Fibroblast of pulmonary artery (primary cell): ENCODE results near the gene CUBN.

Source experiments
- DNase-seq: peaks from one replicate; pipeline ENCODE4 v3.0.0-alpha.2; 2010; ENCODE audit warnings: low read depth
- H3K4me3 ChIP-seq: replicated peaks from 2 replicates; pipeline ENCODE4 v1.5.1; 2011; ENCODE audit warnings: low read depth, mild to moderate bottlenecking, control low read depth, low read length, moderate library complexity
- CTCF ChIP-seq: IDR thresholded peaks from 2 replicates; pipeline ENCODE4 v1.5.1; 2011; ENCODE audit warnings: mild to moderate bottlenecking, control low read depth, low read length, inconsistent platforms; ENCODE audit errors: missing control alignments

CUBN gene

GRCh38 chr10:16816171-16816570 lies 313.4 kb downstream of the CUBN start:
- no peak for DNase-seq

DNA sequence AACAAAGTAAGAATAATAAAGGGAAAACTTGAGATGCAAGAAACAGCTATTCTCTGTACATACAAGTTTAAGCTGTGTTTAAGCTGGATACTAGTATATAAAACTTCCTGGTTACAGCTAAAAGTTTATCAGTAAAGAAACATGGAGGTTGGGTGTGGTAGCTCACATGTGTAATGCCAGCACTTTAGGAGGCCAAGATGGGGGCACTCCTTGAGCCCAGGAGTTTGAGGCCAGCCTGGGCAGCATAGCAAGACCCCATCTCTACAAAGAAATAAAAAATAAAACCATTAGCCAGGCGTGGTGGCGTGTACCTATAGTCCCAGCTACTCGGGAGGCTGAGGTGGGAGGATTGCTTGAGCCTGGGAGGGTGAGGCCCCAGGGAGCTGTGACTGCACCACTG lies 315.6 kb downstream of the CUBN start:
- H3K4me3 ChIP-seq: no peak overlapping the region
- no peak for TF ChIP-seq CTCF
- no peak for DNase-seq

More at GRCh38 chr10:16816171-16816570, 313.4 kb downstream of the CUBN start:
- no peak for TF ChIP-seq CTCF
- peak overlapping the region; percentile 87 for H3K4me3 ChIP-seq

DNA sequence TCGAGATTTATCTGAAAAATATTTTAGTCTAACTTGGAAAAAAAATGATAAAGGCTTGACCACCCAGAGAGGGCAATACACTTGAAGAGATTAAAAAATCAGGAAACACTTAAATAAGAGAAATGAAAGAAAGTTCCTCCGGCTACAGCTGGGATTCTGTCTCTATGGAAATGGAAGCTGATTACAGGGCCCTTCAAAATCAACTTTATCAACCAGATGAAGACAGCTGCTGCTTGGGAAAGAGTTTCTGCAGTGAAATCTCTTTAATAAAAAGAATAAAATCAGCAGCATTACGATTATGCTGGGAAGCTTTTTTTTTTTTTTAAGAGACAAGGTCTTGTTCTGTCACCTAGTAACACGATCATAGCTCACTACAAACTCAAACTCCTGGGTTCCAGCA lies 316.9 kb downstream of the CUBN start:
- no peak overlapping the region for H3K4me3 ChIP-seq
- no peak for TF ChIP-seq CTCF
- no peak for DNase-seq

DNA sequence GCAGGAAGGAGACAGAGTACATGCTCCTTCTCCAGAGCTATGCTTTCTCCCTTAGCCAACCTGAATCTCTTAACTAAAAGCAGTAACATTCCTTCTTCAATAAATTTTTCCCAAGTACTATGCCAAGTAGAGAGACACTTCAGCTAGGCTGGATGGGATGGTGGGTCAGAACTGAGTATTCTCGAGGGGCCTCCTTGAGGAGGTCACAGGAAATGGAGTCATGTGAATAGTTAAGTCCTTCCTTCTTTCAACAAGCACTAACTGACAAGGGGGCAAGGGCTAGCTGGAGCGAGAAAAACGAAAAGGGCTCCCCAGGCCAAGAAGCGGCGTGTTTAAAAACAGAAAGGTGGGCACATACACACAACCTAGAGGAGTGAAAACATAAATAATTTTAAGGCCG lies 317.8 kb downstream of the CUBN start:
- TF ChIP-seq CTCF: no peak
- DNase-seq: no peak
- H3K4me3 ChIP-seq: no peak overlapping the region

GRCh38 chr10:16811292-16811691 lies 318.3 kb downstream of the CUBN start:
- H3K4me3 ChIP-seq: no peak overlapping the region
- no peak for TF ChIP-seq CTCF
- DNase-seq: no peak

DNA sequence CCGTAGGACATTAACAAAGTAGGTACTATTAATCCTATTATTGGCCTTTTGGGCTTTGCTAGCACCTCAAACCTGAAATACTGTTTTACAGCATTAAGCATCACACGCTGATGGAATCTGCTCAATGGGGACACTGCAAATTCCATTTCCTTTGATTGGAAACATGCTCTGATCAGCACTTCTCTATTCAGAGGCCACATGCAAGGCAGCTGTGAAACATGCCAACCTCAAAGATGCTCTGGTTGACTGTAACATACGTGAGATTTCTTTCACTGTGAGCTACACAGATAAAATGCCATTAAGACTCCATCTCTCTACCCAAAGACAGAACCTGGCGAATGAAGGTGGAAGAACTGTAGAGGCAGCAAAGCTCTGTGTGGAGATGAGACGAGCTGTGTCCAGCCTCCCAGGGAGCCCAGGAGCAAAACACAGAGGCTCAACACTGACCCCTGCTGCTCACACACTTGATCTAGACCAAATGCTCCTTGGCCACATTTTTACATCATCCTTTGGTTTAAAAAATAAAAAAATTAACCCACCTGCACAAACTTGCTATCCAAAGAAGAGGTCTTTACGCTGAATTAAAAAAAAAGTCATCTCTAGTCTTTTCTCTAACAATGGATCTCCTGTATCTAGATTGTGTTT lies 320.4 kb downstream of the CUBN start:
- no peak overlapping the region for H3K4me3 ChIP-seq
- peak; percentile 68 for DNase-seq
- peak; percentile 66 for TF ChIP-seq CTCF

- no peak for TF ChIP-seq CTCF
- no peak overlapping the region for H3K4me3 ChIP-seq
- no peak for DNase-seq
Measured at GRCh38 chr10:16804123-16804522, 325.5 kb downstream of the CUBN start.
